GM12878 (cell line): ENCODE measurements around the gene WDR93. TPM values are rescaled to one million over a fixed set of nuclear protein-coding genes. Genes with fewer than 3 reads are reported as not detected.

Experiments
- ATAC-seq: fragments of 200-7000 bp; cut with Tn5 transposase; 3 replicates; pipeline ENCODE4 v1.9.1; 2020; ENCODE audit warnings: mild to moderate bottlenecking, moderate library complexity
- BruUV-seq: library from RNA; stranded (reverse); fragments of 400-500 nt; replicated peaks from 2 replicates; lab custom pipeline; 2021; lab: Mats Ljungman, UMichigan
- CTCF ChIA-PET: fragments of 300-600 bp; sonication (Branson Sonifier 250); formaldehyde crosslinking; extraction: SDS; loops from one replicate; lab custom pipeline; 2021; ENCODE audit warnings: inconsistent platforms; lab: Yijun Ruan, JAX
- POLR2A ChIA-PET: fragments of 350-600 bp; formaldehyde crosslinking; extraction: SDS; loops from one replicate; lab custom pipeline; 2021; ENCODE audit warnings: inconsistent platforms; lab: Charles Lee
- RAD21 ChIA-PET: fragments of 300-600 bp; sonication (Branson Sonifier 250); formaldehyde crosslinking; loops from one replicate; lab custom pipeline; 2023; ENCODE audit warnings: antibody characterized with exemption; ENCODE audit not compliant: unreplicated experiment; lab: Charles Lee
- SMC1A ChIA-PET: fragments of 300-600 bp; sonication (Branson Sonifier 250); formaldehyde crosslinking; loops from one replicate; lab custom pipeline; 2023; ENCODE audit not compliant: unreplicated experiment, uncharacterized antibody; lab: Charles Lee
- DNase-seq: peaks from one replicate; pipeline ENCODE4 v3.0.0-alpha.2; 2011; ENCODE audit warnings: low read depth, low spot score
- FAIRE-seq: peaks from 3 replicates; lab custom pipeline; 2011; peaks lifted over from hg19 to GRCh38; lab: Jason Lieb, UNC
- H2AFZ ChIP-seq: 2 replicates; pipeline ENCODE4 v1.6.0; 2011; ENCODE audit warnings: low read depth, low read length, control low read depth; ENCODE audit not compliant: control insufficient read depth
- H3K27ac ChIP-seq: 2 replicates; pipeline ENCODE4 v1.5.1; 2011; ENCODE audit warnings: control low read depth; ENCODE audit not compliant: control insufficient read depth, insufficient read depth
- H3K27me3 ChIP-seq, 2 experiments: replicated peaks in 1 of 2; 2 replicates each; pipeline versions ENCODE4 v1.6.0 to v1.6.1; 2011; ENCODE audit warnings: low read length in 1 of 2; ENCODE audit not compliant: control insufficient read depth in 2 of 2, insufficient read depth in 2 of 2
- H3K36me3 ChIP-seq, 2 experiments: 2 replicates each; pipeline ENCODE4 v1.5.1; 2011; ENCODE audit warnings: low read length in 1 of 2; ENCODE audit not compliant: control insufficient read depth in 2 of 2, insufficient read depth in 2 of 2
- H3K4me1 ChIP-seq: 2 replicates; pipeline ENCODE4 v1.6.1; 2011; ENCODE audit warnings: mild to moderate bottlenecking, low read length, moderate library complexity, mixed read lengths; ENCODE audit not compliant: control insufficient read depth, insufficient read depth
- H3K4me2 ChIP-seq: 2 replicates; pipeline ENCODE4 v1.6.0; 2011; ENCODE audit warnings: control low read depth; ENCODE audit not compliant: control insufficient read depth, insufficient read depth
- H3K4me3 ChIP-seq: fragments of 200-600 bp; sonication (generic); 2 replicates; pipeline ENCODE4 v1.5.1; 2016
- H3K79me2 ChIP-seq: 2 replicates; pipeline ENCODE4 v1.6.0; 2011; ENCODE audit warnings: low read length; ENCODE audit not compliant: control insufficient read depth, insufficient read depth
- H3K9ac ChIP-seq: 2 replicates; pipeline ENCODE4 v1.8.0; 2011; ENCODE audit warnings: low read length, control low read depth, mixed read lengths; ENCODE audit not compliant: control insufficient read depth, insufficient read depth
- H3K9me3 ChIP-seq: replicated peaks from 3 replicates; pipeline ENCODE4 v1.5.1; 2011; ENCODE audit warnings: mild to moderate bottlenecking, low read length; ENCODE audit not compliant: control insufficient read depth, insufficient read depth
- H4K20me1 ChIP-seq: 2 replicates; pipeline ENCODE4 v1.6.0; 2011; ENCODE audit not compliant: control insufficient read depth, insufficient read depth
- WGBS: methylation state at CpG from one replicate; pipeline ENCODE4 v1.1.6; 2016; ENCODE audit warnings: low lambda C conversion rate; ENCODE audit not compliant: insufficient replicate concordance, insufficient coverage; ENCODE audit errors: missing lambda C conversion rate; 5-methylcytosine and 5-hydroxymethylcytosine counted together
- in situ Hi-C: fragments of 300-500 bp; cut with MboI; formaldehyde crosslinking; loops from 9 replicates; pipeline ENCODE4 v1.14.3; 2018; ENCODE audit warnings: mixed read lengths
- intact Hi-C: fragments of 100-400 bp; cut with micrococcal nuclease; formaldehyde crosslinking; loops from one replicate; pipeline ENCODE4 v1.14.2; 2022; ENCODE audit not compliant: unreplicated experiment
- polyA plus RNA-seq, 11 experiments: library from polyadenylated mRNA; depleted of rRNA in 4 of 11; unstranded in 6 of 11; stranded (reverse) in 5 of 11; fragments of >200 nt; fragmentation: Nextera tagmentation in 4 of 11; fragmentation: Illumina TruSeq in 1 of 11; extraction: Ambion mirVana in 4 of 11; extraction: Trizol in 1 of 11; gene quantifications; 1 replicate in 1 of 11; 2 replicates in 10 of 11; pipeline versions ENCODE4 v1.2.1 to v1.2.3, GENCODE V29; 2011 to 2016; ENCODE audit warnings: inconsistent platforms in 2 of 11, missing spikeins in 2 of 11, low read depth in 1 of 11
- total RNA-seq, 4 experiments: library from RNA; depleted of rRNA in 3 of 4; stranded (reverse); fragments of >200 nt in 3 of 4; fragmentation: Illumina TruSeq in 1 of 4; extraction: Trizol in 1 of 4; gene quantifications; 2 replicates each; pipeline versions ENCODE4 v1.2.1 to v1.2.3, GENCODE V29; 2013 to 2021
- TF ChIP-seq, protein P1 (sequence below): fragments of 450-650 bp; IDR thresholded peaks from 2 replicates; pipeline ENCODE4 v1.6.1; 2017; ENCODE audit warnings: mild to moderate bottlenecking, moderate library complexity

The WDR93 gene
- total and polyA plus RNA-seq, 10 of the 15 experiments (the other 5 are each of a cell fraction or from before 2014, with no cell fraction given), result not detected

DNA sequence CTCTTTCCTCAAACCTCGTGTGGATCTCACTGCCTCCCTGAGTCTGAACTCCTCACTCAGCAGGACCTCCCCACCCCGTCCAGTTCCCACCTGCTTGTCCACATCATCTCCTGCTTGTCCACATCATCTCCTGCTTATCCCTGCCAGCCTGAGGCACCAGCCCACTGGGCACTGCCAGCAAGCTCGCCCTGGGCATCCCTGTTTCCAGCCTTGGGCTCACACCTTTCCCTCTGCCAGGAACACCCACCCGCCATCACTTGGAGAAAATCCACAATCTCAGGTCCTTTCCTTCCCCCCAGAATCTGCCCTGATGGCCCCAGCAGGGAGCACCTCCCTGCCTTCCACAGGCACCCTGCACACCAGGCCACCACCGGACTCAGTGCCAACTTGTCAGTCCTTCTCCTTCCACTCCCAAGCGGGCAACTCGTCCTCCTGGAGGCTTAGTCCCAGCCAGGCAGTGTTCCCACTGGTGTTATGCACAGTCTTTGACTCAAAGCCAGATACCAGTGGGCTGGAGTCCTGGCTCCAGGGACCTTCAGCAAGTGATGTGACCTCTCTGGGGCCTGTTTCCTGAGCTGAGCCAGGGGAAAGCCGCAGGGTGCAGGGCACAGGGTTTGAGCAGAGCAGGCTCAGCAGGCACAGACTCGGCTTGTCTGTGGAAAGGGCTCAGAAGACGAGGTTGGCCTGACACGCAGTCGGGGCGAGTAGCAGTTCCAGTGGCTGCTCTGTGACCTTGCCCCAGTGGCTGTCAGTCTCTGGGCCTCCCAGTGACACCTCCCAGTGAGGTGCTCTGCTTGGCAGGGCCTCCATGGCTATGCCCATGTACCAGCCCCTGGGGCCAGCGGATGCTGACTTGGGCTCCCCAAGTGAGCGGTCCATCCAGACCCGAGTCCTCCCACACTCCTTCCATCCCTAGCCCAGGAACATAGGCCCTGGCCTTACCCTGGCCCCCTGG, 76.0 kb downstream of the WDR93 start:
- ChIA-PET CTCF (no interaction called here), SMC1A (interaction anchor here (1.0 kb wide), 1 partner anchor 108 kb away, joined by 3 read pairs; no protein-coding TSS in a partner anchor), RAD21 (no interaction called here), POLR2A (no interaction called here)
- no peak for FAIRE-seq
- no TSS peak for BruUV-seq
- DNase-seq, result no peak
- ATAC-seq, result no peak; the same call in 2 of the 3 replicates
- Histone ChIP-seq H2AFZ (no peak overlapping the region), H3K79me2 (no peaks in the 10 kb centered on the region), H3K9ac (no peak overlapping the region), H3K4me2 (no peak overlapping the region), H3K4me1 (no peaks in the 10 kb centered on the region; the same call in 1 of the 2 replicates), H3K4me3 (no peak overlapping the region), H3K27ac (no peak overlapping the region), H3K27me3 (no peaks in the 10 kb centered on the region), H4K20me1 (no peaks in the 10 kb centered on the region), H3K9me3 (no peaks in the 10 kb centered on the region), H3K36me3 (no peaks in the 10 kb centered on the region)
- in situ Hi-C loops, result no loop called here
- 49% methylated on average over 15 of the region's 16 CpGs for WGBS
- TF ChIP-seq, protein P1, sequence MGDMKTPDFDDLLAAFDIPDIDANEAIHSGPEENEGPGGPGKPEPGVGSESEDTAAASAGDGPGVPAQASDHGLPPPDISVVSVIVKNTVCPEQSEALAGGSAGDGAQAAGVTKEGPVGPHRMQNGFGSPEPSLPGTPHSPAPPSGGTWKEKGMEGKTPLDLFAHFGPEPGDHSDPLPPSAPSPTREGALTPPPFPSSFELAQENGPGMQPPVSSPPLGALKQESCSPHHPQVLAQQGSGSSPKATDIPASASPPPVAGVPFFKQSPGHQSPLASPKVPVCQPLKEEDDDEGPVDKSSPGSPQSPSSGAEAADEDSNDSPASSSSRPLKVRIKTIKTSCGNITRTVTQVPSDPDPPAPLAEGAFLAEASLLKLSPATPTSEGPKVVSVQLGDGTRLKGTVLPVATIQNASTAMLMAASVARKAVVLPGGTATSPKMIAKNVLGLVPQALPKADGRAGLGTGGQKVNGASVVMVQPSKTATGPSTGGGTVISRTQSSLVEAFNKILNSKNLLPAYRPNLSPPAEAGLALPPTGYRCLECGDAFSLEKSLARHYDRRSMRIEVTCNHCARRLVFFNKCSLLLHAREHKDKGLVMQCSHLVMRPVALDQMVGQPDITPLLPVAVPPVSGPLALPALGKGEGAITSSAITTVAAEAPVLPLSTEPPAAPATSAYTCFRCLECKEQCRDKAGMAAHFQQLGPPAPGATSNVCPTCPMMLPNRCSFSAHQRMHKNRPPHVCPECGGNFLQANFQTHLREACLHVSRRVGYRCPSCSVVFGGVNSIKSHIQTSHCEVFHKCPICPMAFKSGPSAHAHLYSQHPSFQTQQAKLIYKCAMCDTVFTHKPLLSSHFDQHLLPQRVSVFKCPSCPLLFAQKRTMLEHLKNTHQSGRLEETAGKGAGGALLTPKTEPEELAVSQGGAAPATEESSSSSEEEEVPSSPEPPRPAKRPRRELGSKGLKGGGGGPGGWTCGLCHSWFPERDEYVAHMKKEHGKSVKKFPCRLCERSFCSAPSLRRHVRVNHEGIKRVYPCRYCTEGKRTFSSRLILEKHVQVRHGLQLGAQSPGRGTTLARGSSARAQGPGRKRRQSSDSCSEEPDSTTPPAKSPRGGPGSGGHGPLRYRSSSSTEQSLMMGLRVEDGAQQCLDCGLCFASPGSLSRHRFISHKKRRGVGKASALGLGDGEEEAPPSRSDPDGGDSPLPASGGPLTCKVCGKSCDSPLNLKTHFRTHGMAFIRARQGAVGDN, result no peak
- intact Hi-C loops, result loop anchor here (10.0 kb wide), 1 partner anchor 318 kb away; no protein-coding TSS in a partner anchor
